HG03108 (cell line): ENCODE data around the gene ARFRP1.

Source experiments
- ATAC-seq: cut with Tn5 transposase; IDR thresholded peaks from one replicate; pipeline ENCODE4 v1.9.1; 2021; ENCODE audit warnings: moderate library complexity; ENCODE audit not compliant: unreplicated experiment

Gene ARFRP1

DNA sequence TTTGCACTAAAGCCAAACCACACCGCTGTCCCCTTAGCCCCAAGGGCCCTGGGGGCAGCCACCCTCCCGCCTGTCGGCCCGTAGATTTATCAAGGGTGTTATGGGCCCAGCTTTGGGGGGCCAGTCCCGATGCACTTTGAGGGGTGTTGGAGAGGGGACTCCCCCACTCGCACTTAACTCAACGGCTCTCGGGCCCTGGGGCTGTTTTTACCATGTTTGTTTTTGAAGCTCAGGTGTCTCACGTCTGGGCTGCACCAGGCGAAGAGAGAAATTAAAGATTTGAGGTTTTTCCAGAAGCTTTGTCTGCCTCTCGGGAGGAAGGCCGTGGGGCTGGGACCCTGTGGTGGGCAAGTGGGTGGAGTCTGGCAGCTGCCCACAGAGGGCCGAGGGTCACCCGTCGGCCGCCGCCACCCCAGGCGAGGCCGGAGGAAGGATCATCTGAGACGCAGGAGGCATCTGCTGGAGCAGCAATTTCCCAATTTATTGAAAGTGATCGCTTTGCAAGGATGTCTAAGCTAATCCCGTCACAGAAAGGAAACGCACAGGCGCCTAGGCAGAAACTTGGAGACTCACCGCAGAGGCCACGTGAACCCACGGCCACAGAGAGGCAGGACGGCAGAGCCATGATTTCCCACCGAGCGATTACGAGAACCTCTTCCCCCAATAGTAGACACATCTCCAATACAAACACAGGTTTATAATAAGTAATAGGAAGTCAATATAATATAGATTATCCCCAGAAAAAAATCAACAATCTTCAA, 35.6 kb upstream of the ARFRP1 start:
- no peak for ATAC-seq

DNA sequence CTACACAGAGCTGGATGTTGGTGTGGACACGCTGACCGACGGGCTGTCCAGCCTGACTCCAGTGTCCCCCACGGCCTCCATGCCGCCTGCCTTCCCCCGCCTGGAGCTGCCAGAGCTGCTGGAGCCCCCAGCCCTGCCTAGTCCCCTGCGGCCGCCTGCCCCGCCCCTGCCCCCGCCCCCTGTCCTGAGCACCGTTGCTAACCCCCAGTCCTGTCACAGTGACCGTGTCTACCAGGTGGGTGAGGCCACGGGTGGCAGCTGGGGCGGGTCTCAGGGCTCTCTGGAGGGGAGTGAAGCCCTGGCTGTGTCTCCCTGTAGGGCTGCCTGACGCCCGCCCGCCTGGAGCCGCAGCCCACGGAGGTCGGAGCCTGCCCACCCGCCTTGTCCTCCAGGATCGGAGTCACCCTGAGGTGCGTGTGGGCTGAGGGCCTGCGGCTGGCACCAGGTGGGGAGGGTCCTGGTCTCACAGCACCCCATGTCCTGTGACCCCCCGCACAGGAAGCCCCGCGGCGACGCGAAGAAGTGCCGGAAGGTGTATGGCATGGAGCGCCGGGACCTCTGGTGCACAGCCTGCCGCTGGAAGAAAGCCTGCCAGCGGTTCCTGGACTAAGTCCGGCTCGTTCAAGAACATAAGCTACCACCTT, 34.7 kb upstream of the ARFRP1 start:
- no peak for ATAC-seq

DNA sequence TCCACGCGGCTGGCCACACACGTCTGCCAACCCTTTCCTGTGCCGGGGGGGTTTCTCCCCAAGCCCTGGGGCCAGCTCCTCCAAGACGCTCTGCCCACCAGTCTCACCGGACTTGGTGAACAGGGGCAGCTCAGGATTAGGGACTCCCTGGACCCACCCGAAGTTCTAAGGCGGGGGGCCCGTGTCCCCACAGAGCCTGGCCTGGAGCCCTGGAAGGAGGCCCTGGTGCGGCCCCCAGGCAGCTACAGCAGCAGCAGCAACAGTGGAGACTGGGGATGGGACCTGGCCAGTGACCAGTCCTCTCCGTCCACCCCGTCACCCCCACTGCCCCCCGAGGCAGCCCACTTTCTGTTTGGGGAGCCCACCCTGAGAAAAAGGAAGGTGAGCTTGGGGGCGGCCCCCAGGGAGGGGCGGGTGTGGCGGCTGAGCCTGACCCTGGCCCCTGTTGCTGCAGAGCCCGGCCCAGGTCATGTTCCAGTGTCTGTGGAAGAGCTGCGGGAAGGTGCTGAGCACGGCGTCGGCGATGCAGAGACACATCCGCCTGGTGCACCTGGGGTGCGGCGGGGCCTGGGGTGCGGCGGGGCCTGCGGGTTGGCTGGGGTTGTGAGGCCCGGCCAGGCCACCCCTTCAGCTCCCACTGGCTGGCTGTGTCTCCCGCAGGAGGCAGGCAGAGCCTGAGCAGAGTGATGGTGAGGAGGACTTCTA, 34.1 kb upstream of the ARFRP1 start:
- ATAC-seq: no peak

DNA sequence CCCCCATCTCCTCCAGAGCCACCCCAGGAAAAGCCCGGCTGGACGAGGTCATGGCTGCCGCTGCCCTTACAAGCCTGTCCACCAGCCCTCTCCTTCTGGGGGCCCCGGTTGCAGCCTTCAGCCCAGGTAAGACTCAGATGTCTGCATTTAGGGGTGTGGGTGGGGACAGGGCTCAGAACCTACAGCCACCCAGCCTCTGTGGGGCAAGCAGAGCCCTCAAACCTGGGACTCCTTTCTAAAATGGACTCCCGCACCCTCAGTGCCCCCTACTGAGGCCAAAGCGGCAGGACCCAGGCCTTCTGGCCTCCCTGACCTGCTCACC, 33.5 kb upstream of the ARFRP1 start:
- ATAC-seq: no peak

DNA sequence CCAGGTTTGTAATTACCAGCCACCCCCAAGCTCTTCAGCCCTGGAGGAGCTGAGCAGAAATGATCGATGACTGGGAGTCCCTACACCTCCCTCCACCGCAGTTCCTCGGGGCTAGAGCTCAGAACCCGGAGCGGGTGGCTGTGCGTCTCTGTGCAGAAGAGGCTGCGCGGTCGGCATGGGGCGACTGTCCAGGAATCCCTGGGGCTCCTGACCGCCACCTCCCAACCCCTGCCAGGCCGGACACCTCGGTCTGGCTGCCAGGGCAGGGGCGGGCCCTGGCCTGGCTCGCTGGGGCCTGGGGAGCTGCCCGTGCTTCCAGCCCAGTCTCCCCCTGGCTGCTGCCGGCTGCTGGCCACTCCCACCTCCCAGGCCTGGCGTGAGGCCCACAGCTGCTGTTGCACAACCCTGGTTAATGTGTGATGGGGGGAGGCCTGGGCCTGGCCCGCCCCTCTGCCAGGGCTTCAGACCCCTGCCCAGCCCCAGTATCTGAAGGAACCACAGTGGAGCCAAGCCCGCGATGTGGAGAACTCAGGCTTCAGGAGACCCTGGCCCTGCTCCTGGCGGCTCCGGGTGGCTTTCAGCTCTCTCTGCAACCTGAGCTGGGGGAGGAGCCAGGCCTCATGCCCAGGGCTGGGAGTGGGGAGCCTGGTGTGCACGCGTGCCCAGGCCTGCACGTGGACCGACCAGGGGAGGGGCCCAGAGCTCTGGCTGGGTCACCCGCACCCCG, 33.0 kb upstream of the ARFRP1 start:
- ATAC-seq: no peak

DNA sequence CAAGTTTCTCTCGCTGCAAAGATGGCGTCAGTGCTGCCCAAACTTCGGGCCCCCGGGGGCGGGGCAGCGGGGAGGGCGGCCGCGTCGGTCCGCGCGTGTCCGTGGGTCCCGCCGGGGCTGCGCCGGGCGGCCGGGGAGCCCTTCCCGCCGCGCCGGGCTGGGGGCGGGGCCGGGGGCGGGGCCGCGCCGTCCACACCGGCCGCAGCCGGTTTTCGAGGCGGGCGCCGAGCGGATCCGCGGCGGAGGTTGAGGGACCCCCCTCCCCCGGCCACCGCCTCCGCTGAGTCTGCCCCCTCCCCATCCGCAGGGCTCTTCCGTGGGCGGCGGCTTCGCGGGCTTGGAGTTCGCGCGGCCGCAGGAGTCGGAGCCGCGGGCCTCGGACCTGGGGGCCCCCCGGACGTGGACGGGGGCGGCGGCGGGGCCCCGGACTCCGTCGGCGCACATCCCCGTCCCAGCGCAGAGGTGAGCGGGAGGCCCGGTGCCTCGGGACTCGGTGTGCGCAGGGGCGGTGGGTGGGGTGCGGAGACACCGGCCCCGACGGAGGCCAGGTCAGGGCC, 32.4 kb upstream of the ARFRP1 start:
- ATAC-seq: no peak

DNA sequence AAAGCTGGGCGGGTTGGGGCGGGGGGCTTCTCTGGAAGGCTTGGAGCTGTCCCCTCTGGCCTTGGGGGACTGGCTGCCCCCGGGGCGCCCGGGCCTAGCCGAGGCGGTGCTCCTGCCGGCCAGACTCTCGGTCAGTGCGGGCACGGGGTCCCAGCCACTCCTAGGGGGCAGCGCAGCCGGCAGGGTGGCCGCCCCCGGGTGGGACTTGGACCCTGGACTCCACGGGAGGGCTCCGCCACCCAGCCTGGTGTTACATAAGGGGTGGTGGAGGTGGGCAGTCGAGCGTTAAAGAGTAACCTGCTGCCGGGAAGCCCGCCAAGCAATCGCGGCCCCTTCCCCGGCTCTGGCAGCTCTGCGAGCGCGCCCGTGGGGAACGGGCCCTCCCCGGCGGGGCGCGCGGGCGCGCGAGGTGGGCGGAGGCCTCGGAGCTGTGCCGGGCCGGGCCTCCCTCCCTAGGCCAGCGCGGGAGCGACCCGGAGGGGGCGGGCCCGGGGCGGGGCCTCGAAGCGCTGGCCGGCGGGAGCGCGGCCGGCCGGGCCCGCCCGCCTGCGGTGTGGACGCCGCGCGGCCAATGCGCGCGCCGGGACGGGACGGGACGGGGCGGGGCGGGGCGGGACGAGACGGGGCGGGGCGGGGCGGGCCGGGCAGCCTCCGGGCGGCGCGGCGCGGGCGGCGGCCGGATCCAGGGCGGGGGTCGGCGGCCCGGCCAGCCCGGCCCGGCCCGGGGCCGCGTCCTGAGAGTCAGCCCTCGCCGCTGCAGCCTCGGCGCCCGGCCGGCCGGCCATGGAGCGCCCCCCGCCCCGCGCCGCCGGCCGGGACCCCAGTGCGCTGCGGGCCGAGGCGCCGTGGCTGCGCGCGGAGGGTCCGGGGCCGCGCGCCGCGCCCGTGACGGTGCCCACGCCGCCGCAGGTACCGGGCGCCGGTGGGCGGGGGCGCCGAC, 31.6 kb upstream of the ARFRP1 start, which contains the start of gene SLC2A4RG:
Gene SLC2A4RG, plus strand, starts transcription at position 647 of the 940 bp plus-strand sequence. Its CDS starts 137 bp downstream, at position 784.
- ATAC-seq: peak; percentile 37

DNA sequence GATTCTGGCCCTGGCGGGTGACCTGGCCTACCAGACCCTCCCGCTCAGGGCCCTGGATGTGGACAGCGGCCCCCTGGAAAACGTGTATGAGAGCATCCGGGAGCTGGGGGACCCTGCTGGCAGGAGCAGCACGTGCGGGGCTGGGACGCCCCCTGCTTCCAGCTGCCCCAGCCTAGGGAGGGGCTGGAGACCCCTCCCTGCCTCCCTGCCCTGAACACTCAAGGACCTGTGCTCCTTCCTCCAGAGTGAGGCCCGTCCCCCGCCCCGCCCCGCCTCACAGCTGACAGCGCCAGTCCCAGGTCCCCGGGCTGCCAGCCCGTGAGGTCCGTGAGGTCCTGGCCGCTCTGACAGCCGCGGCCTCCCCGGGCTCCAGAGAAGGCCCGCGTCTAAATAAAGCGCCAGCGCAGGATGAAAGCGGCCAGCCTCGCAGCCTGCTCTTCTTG, 30.9 kb upstream of the ARFRP1 start:
- no peak for ATAC-seq

DNA sequence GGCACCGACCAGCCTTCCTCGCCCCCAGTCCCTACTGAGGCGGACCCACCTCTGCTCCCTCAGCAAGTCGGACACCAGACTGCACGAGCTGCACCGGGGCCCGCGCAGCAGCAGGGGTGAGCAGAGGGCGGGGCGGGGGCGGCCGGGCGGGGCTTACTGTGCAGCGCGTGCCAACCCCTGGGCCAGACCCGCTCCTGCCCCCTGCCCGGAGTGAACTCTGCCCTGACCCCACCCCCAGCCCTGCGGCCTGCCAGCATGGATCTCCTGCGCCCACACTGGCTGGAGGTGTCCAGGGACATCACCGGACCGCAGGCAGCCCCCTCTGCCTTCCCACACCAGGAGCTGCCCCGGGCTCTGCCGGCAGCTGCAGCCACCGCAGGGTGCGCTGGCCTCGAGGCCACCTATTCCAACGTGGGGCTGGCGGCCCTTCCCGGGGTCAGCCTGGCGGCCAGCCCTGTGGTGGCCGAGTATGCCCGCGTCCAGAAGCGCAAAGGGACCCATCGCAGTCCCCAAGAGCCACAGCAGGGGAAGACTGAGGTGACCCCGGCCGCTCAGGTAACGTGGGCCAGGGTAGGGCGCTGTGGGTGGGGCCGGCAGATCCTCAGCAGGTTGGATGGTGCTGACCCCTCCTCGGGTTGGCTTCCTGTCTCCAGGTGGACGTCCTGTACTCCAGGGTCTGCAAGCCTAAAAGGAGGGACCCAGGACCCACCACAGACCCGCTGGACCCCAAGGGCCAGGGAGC, 30.3 kb upstream of the ARFRP1 start:
- ATAC-seq: no peak

DNA sequence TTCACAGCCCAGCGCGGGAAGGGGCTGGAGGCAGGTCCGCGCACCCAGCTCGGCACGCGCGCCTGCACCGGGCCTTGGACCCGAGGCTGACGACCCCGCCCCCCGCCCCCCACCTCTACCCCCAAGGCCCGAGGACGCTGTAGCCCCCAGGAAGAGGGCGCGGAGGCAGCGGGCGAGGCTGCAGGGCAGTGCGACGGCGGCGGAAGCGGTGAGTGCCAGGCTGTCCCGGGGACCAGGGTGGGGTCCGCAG, 29.8 kb upstream of the ARFRP1 start:
- ATAC-seq: no peak

DNA sequence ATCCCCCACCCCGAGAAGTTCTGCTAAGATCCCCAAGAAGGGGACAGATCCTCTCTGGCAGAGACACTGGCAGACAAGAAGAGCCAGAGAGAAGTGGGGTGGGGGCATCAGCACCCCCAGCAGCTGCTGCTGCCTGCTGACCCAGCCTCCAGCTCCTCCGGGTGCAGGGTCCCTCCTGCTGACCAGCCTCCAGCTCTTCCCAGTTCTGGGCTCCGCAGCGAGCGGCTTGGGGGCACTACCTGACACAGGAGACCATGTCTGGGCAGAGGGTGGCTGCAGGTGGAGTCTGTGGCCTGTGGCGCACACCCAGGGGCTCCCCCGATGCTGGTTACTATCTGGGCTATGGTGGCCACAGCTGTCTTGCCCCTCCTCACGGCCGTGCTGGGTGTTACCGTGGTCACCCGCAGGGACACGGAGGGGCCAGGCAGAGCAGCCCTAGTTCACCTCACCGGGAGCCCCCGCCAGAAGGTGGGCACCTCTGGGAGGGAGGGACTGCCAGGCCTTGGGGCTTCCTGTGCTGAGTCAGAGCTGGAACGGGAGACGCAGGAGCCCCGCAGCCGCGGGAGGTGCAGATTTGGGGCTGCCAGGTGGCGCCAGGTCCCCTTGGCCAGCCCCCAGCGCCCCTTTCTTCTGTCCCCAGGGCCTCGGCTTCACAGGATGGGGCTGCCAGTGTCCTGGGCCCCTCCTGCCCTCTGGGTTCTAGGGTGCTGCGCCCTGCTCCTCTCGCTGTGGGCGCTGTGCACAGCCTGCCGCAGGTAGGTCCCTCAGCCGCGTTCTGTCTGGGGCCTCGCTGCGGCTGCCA, 29.3 kb upstream of the ARFRP1 start:
- ATAC-seq: no peak

DNA sequence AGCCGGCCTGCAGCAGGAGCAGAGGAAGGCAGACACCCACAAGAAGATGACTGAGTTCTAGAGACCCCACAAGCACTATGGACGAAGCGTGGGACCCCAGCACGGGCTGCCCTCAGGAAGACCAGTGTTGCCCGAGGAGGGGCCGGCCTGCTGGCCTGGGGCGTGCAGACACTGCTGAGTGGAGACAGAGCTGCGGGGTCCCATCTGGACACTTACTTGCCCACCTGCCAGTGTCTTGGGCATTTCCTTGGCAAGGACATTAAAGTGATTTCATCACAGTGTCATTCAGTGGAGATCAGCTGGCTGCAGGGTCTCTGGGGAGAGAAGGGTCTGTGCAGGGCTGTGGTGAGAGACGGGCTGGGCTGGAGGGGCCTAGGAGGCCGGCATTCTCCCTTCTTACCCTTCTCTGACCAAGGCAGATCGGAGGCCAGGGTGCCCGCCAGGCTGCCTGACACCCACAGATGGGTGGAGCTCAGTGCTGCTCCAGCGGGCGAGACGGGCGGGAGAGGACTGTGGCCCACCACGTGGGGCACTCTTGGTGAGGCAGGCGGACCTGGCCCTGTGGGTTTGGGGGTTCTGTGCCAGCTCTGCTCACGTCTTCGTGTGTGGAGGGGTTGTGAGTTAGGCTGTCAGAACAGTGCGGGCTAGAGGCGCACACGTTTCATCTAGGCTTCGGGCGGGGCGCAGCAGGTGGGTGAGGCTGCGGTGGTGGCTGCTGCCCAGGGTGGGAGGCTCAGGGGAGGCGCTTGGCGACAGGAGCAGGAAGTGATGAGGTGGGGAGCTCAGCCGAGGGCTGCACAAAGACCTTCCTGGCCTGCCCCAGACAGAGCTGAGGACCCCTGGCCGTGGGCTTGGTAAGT, 28.3 kb upstream of the ARFRP1 start, which contains the start of gene LIME1:
Gene LIME1, plus strand, starts transcription at position 806 of the 860 bp plus-strand sequence. CDS start 886 bp downstream, outside the sequence.
- ATAC-seq: no peak

DNA sequence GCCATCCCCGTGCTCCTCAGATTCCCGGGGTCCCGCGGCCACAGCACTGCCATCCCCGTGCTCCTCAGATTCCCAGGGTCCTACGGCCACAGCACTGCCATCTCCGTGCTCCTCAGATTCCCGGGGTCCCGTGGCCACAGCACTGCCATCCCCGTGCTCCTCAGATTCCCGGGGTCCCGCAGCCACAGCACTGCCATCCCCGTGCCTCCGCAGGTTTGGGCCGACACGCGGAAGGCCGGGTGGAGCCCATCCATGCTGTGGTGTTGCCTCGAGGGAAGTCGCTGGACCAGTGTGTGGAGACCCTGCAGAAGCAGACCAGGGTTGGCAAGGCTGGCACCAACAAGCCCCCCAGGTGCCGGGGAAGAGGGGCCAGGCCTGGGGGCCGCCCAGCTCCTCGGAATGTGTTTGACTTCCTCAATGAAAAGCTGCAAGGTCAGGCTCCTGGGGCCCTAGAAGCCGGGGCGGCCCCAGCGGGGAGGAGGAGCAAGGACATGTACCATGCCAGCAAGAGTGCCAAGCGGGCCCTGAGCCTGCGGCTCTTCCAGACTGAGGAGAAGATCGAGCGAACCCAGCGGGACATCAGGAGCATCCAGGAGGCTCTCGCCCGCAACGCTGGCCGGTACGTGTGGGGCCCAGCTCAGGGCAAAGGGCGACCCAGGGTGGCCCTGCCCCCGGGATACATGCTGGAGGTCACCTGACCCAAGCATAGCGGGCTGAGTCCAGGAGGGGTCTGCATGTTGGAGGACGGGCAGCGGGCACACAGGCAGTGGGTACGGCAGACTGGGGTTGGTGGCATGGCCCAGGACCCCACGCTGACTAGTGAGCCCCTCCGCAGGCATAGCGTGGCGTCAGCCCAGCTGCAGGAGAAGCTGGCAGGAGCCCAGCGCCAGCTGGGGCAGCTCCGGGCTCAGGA, 27.4 kb upstream of the ARFRP1 start:
- no peak for ATAC-seq

DNA sequence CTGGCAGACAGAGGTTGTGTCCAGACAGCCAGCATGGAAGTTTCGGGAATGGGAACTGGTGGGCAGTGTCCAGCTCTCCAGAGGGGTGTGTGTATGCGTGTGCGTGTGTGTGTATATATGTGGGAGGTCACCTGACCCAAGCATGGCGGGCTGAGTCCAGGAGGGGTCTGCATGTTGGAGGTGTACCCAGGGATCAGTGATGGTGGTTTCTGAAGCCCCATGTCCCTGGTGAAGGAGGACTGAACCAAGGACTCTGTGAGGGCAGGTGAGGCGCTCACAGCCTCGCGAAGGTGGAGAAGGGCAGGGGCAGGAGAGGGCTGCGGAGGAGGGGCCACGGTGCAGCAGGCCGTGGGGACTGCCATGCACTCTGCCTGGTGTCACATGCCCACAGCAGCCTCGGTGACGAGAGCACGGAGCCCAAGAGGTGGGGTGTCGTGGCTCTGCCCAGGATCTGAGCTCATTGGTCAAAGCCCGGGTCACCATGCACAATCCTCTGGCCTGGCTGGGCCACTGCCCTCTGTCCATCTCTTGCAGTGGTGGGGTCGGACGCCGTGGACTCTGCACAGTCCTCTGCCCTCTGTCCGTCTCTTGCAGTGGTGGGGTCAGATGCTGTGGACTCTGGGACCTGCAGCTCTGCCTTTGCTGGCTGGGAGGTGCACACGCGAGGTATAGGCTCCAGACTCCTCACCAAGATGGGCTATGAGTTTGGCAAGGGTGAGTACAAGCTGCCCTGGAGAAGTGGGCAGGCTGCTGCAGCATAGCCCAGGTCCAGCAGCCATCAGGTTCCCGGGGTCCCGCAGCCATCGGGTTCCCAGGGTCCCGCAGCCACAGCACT, 26.6 kb upstream of the ARFRP1 start:
- ATAC-seq: no peak

DNA sequence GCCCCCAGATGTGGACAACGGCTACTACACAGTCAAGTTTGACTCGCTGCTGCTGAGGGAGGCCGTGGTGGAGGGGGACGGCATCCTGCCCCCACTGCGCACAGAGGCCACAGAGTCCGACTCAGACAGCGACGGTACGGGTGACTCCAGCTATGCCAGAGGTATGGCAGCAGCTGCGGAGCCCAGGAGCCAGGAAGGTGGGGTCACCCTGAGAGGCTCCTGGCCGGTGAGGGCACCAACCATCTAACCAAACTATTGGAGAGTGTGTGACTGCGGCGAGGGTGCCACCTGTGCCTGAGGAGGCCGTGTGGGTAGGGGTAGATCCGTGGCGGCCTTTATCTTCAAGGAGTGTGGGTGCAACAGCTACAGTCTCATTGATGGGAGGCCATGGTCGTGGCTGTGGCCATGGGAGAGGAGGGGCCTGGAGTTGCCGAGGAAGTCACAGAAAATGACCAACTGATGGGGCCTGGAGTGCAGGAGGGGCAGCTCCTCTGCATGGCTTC, 25.9 kb upstream of the ARFRP1 start:
- no peak for ATAC-seq

DNA sequence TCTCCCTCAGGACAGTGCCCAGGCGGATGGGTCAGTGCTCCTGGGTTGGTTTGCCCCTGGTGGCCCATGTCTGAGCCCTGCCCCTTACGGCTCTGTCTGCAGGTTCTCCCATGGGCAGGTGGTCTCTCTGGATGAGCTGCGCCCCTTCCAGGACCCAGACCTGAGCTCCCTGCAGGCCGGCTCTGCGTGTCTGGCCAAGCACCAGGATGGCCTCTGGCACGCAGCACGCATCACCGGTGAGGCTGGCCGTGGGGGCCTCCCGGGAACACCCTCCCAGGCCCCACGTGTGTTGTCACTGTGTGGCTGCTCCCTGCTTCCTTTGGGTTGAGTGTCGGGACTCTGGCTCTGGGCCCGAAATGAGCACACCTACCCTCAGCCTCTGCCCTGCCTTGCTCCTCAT, 25.3 kb upstream of the ARFRP1 start:
- no peak for ATAC-seq
